ENCODE results near the gene GPR55. TPM values are rescaled to one million over a fixed set of nuclear protein-coding genes. Genes with fewer than 3 reads are reported as not detected.
A peak's percentile ranks its signal among the peaks of the same experiment; 100 is the strongest.
"Not testable (repeated sequence)": the region's sequence is repeated elsewhere in the genome, so short reads cannot be mapped to it uniquely, and the experiment has no call there.

The GPR55 gene
- total RNA-seq = not detected
- long read RNA-seq = 0 reads

GRCh38 chr2:230924470-230925341 lies at the start of gene GPR55:
GPR55 (minus strand) TSS chr2:230925242; CDS start chr2:230910962, 14,280 bp downstream.
- DNase-seq (ENCODE audit: missing footprints) = no peak
- intact Hi-C loops (cut with DNase I) = no loop called here
- ATAC-seq = no peak

GRCh38 chr2:230974096-230974913 lies 49.3 kb upstream of the GPR55 start:
- intact Hi-C loops (cut with DNase I) = no loop called here
- ATAC-seq (no peak), DNase-seq (ENCODE audit: missing footprints) (no peak)

GRCh38 chr2:230972046-230972445 lies 47.0 kb upstream of the GPR55 start:
- intact Hi-C loops (cut with DNase I) = no loop called here
- no peak for ATAC-seq
- no peak for DNase-seq (ENCODE audit: missing footprints)

GRCh38 chr2:230969659-230970015 lies 44.6 kb upstream of the GPR55 start:
- ATAC-seq = no peak
- no peak for DNase-seq (ENCODE audit: missing footprints)
- intact Hi-C loops (cut with DNase I) = no loop called here

GRCh38 chr2:230968921-230969658 lies 44.0 kb upstream of the GPR55 start:
- intact Hi-C loops (cut with DNase I) = no loop called here
- no peak for ATAC-seq
- DNase-seq (ENCODE audit: missing footprints) = no peak

GRCh38 chr2:230968314-230968713 lies 43.3 kb upstream of the GPR55 start:
- ATAC-seq; intact Hi-C loops (cut with DNase I); DNase-seq (ENCODE audit: missing footprints): not testable (repeated sequence)

- intact Hi-C loops (cut with DNase I) = no loop called here
- ATAC-seq = no peak
- no peak for DNase-seq (ENCODE audit: missing footprints)
Measured at GRCh38 chr2:230967113-230967512, 42.1 kb upstream of the GPR55 start.

- ATAC-seq (no peak), DNase-seq (ENCODE audit: missing footprints) (no peak)
- intact Hi-C loops (cut with DNase I) = no loop called here
Measured at GRCh38 chr2:230964136-230964730, 39.2 kb upstream of the GPR55 start.

GRCh38 chr2:230961091-230961491 lies 36.0 kb upstream of the GPR55 start:
- no peak for DNase-seq (ENCODE audit: missing footprints)
- intact Hi-C loops (cut with DNase I) = no loop called here
- ATAC-seq = no peak

GRCh38 chr2:230960026-230960425 lies 35.0 kb upstream of the GPR55 start:
- no peak for DNase-seq (ENCODE audit: missing footprints)
- intact Hi-C loops (cut with DNase I) = no loop called here
- no peak for ATAC-seq

- intact Hi-C loops (cut with DNase I) = no loop called here
- no peak for ATAC-seq
- DNase-seq (ENCODE audit: missing footprints) = no peak
Measured at GRCh38 chr2:230958820-230959756, 34.0 kb upstream of the GPR55 start.

- intact Hi-C loops (cut with DNase I) = no loop called here
- DNase-seq (ENCODE audit: missing footprints) (no peak), ATAC-seq (no peak)
Measured at GRCh38 chr2:230957756-230958391, 32.8 kb upstream of the GPR55 start.

GRCh38 chr2:230956827-230957755 lies 32.0 kb upstream of the GPR55 start:
- ATAC-seq = peak; percentile 81
- intact Hi-C loops (cut with DNase I) = no loop called here
- peak; percentile 73 for DNase-seq (ENCODE audit: missing footprints)

GRCh38 chr2:230955163-230955737 lies 30.2 kb upstream of the GPR55 start:
- DNase-seq (ENCODE audit: missing footprints) (no peak), ATAC-seq (no peak)
- intact Hi-C loops (cut with DNase I) = no loop called here

- ATAC-seq (no peak), DNase-seq (ENCODE audit: missing footprints) (no peak)
- intact Hi-C loops (cut with DNase I) = no loop called here
Measured at GRCh38 chr2:230954746-230955145, 29.7 kb upstream of the GPR55 start.

GRCh38 chr2:230953845-230954244 lies 28.8 kb upstream of the GPR55 start:
- ATAC-seq (no peak), DNase-seq (ENCODE audit: missing footprints) (no peak)
- intact Hi-C loops (cut with DNase I) = no loop called here
